Left kidney (tissue), 2 donors: ENCODE data around the gene SH3TC1. TPM values are rescaled to one million over a fixed set of nuclear protein-coding genes. Genes with fewer than 3 reads are reported as not detected.

Experiments used
- DNase-seq: peaks from one replicate; pipeline ENCODE4 v3.0.0-alpha.2; 2013
- polyA plus RNA-seq: library from polyadenylated mRNA; unstranded; fragments of 120-200 nt; gene quantifications from one replicate; pipeline ENCODE4 v1.2.1, GENCODE V29; 2013; ENCODE audit not compliant: insufficient read length

Gene SH3TC1
- polyA plus RNA-seq, 1 donor = 20.0 TPM

- DNase-seq = no peak
Observed at GRCh38 chr4:8180310-8181093, 18.6 kb upstream of the SH3TC1 start.

DNA sequence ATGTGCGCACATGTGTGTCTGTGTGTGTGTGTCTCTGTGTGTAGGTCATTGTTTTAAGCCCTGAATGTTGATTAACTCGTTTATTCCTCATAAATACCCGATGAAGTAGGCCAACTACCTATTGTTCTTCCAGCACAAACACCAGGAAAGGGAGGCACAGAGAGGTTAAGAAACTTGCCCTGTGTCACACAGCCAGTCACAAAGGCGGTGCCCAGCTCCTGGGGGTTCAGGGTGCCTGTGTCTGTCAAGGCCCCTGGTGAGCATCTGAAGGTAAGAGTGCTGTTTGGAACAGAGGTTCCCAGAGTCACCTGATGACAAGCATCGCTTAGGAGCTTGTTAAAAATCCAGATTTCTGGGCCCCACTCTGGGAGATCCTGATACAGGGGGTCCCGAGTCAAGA is 18.0 kb upstream of the SH3TC1 start:
- no peak for DNase-seq

- DNase-seq = no peak
Observed at GRCh38 chr4:8181844-8182243, 17.2 kb upstream of the SH3TC1 start.

- no peak for DNase-seq
Observed at GRCh38 chr4:8182294-8182693, 16.8 kb upstream of the SH3TC1 start.

DNA sequence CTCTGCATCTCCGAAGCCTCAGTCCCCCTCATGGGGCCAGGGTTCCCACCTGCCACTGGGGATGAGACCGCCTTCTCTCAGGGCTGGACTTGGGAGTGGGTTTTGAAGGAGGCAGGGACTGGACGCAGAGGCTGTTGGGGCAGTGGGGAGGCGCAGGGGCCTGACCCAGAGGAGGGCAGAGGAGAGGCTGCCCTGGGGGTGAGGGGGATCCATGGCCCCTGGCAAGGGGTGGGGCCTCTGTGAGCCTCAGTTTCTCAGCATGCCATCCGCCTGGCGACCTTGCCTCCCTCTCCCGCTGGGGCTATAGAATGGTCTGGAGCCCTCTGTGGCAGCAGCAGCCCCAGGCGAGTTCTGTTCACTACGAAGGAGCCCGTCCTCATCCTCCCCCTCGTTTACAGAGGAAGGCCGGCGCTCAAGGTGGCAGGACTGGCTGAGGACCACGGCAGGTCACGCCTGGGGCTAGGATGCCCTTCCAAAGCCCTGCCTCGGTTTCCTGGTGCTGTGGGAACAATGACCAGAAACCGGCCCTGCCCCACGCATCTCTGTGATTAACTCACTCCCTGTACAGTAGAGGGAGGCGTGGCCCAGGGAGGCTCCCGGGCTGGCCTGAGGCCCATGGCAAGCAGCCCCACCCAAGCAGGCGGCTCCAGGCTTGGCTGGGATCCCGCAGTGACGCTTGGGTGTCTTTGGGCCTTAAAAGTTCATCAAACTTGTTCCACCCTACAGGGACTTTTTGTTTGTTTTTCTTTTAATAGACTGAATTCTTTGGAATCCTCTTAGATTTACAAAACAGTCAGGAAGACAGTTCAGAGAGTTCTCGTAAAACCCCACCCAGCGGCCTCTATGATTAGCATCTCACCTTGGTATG is 16.0 kb upstream of the SH3TC1 start:
- no peak for DNase-seq

DNA sequence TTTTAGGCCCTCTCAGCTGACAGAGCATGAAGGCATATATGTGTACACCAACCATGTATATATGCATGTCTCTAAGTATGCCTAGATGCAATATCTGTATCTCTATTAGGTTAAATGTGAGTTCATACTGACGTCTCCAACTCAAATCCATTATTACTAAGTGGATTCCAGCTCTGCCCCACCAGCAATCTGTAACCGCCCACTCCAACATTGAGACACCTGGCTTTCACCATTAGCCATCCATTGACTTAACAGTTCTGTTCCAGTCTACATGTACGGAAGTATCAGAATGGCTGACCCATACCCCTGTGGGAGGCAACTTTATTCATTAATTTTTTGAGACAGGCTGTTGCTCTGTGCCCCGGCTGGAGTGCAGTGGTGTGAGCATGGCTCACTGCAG is 15.0 kb upstream of the SH3TC1 start:
- DNase-seq = no peak

DNA sequence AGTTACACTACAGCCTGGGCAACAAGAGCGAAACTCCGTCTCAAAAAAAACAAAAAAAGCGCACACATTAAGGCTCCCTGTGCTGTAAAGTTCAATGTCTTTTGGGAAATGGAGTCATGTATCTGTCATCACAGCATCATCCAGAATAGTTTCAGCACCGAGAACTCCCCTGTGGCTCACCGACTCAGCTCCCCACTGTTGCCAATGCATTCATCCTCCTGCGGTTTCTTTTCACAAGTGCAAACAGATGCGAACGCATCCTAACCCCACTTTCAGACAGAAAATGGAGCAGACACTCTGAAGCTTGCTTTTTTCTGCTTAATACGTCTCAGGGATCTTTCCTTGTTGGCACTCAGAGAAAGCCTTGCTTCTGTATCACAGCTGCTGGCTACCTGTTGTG is 13.8 kb upstream of the SH3TC1 start:
- DNase-seq = no peak

DNA sequence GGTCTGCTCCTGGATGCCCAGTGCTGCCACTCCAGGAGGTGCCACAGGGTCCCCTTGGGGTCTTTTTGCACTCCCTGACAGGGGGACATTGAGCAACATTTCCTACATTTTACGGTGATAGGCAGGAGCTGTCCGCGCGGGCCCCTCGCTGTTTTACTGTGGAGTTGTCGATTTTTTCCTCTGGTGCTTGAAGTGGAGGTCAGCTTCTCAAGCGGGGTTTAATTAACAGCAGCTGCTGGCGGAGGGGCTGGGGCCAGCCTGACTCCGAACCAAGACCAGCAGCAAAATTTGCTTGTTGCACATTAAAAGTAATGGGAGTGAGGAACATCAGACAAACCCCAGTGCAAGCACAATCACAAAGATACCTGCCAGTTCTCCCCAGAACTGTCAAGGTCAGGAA is 13.2 kb upstream of the SH3TC1 start:
- no peak for DNase-seq

GRCh38 chr4:8188085-8188484 is 11.0 kb upstream of the SH3TC1 start:
- DNase-seq = no peak

GRCh38 chr4:8188743-8189550 is 10.1 kb upstream of the SH3TC1 start:
- DNase-seq = no peak

DNA sequence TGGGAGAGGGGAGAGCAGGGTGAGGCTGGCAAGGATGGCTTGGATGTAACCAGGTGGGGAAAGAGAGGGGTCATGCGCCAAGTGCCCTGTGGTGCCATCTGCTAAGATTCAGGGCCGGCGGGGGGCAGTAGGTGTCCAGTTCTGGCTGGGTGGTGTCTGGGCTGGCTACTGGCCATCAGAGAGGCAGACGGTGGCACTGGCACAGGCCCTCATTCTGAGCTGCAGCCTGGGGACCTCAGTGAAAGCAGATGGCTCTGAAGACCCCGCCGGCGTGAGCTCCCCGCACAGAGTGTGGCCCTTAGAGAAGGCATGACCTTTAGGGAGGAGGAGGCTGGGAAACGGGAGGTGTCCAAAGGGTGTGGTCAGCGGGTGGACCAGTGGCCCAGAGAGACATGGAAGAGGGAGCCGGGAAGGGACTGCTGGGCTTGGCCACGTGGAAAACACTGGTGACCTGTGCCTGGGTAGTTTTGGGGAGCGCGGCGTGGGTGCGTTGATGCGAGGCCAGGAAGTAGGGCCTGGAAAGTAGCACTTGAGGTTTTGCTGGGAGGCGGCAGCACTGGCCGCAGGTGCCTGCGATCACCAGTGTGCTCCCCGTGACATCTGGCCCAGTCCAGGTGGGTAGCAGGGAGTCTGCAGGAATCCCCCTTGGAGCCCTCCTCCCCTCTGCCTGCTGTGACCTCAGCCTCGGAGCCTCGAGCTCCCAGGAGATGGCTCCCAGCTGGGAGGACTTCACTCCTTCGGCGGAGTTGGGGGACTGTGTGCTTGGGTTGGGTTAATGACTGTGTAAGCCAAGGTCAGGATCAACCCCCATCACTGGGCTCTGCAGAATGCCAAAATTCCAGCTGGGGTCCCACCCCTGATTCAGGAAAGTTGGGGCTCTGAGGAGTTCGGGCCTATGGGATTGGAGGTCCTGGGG is 9.3 kb upstream of the SH3TC1 start:
- DNase-seq = no peak

DNA sequence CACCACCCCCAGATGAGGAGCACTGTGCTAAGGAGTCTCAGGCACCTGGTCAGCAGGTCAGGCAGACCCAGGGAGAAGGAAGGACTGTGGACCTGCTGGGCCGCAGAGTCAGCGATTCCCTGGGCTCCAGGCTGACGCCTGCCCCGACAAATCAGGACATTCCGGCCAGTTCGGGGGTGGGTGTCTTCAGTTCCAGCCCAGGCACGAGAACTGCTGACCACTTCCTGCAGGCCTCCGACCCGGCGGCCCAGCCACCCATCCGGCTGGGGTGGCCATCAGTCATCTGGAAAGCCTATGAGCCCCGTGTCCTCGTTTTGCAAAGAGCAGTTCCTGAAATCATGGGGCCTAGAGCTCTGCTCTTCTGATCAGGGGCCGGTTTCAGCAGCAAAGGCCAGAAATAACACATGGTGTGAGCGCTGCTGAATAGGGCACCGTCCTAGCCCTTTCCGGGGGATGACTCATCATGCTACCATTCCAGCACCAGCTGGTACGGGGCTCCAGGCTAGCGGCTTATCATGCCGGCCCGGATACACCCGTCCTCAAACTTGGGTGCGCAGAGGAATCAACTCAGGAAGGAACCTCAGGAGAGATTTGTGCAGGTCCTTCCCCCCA is 7.8 kb upstream of the SH3TC1 start:
- DNase-seq = no peak

- peak; percentile 60 for DNase-seq
Observed at GRCh38 chr4:8192748-8193738, 6.0 kb upstream of the SH3TC1 start.

DNA sequence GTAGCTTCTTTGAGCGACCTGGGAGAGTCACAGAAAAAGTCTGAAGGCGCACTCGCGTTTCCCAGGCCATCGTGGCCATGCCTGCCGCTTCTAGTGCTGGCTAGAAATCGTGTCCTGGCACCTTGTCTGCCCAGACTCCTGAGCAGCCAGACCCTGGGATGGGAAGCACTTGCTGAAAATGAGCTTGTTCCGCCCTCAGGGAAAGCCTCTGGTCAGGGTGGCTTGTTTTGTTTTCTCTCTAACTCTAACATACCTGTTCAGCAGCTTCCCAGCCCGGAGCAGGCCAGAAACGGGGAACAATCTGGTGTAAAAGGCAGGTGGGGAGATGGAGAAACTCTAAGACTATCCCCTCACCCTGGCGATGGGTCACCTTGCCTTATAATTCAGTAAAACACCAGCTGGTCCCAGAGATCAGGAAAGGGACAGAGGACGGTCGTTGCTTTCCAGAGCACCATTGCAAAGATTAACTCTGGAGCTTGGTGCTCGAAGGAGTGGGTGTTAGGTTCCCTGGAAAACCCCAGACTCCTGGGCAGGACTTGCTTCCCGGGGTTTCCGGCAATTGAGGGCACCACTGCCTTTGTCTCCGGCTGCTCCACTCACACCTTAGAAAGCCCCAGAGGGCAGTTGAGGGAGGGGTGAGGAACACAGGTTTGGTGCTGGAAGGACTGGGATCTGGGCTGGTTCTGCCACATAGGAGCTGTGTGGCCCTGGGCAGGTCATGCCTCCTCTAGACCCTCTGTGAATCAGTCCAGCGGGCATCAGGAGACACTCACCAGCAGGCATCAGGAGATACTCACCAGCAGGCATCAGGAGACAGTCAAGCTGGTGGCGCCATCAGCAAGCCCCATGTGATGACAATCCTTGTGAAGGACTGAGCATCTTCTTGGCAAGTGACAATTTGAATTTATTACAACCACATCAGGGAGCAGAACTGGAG is 4.5 kb upstream of the SH3TC1 start:
- DNase-seq = no peak

GRCh38 chr4:8195431-8195830 is 3.7 kb upstream of the SH3TC1 start:
- DNase-seq = no peak

DNA sequence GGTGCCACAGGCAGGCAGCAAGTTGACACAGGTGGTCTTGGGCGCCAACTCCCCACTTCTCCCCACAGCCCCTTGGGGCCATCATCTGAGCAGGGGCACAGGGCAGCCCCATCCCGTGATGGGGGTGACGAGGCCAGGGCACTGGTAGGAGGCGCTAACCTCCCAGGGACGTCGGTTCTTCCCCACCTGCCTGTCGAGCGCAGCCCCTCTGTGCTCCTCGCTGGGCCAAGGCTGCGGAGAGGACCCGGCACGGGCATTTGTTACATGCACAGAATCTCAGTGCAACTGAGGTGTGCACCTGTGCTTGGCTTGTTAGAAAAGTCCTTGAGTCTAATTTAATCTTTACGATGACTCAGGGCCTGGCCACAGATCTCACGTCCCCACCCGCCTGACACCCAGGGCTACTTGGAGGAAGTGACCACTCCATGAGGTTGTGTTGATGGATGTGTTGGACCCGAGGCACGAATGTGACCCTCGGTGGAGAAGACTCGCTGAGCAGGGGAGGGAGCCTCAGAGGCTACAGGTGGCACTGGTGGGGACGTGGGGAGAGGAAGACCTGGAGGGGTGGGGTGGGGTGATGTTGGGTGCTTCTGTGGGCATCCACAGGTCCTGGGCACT is 3.1 kb upstream of the SH3TC1 start:
- DNase-seq = no peak

GRCh38 chr4:8197521-8197920 is 1.6 kb upstream of the SH3TC1 start:
- DNase-seq = no peak
